SU-DHL-6 (cell line): ENCODE results near the gene COL27A1.

Source experiments
- H2AFZ ChIP-seq: fragments of 200-600 bp; sonication (generic); 2 replicates; pipeline ENCODE4 v1.6.1; 2014; ENCODE audit warnings: low read depth, mild to moderate bottlenecking, moderate library complexity, mixed read lengths, antibody characterized with exemption, low read length; ENCODE audit not compliant: severe bottlenecking
- H3F3A ChIP-seq: fragments of 200-600 bp; shearing (Covaris generic); 2 replicates; pipeline ENCODE4 v1.6.0; 2016; ENCODE audit warnings: antibody characterized with exemption, mild to moderate bottlenecking; ENCODE audit not compliant: insufficient read depth
- H3K27ac ChIP-seq: fragments of 200-600 bp; sonication (generic); 2 replicates; pipeline ENCODE4 v1.5.1; 2016; ENCODE audit warnings: low read depth, mild to moderate bottlenecking, low read length, moderate library complexity, mixed read lengths
- H3K27me3 ChIP-seq: fragments of 200-600 bp; sonication (generic), shearing (Covaris generic); 2 replicates; pipeline ENCODE4 v1.6.0; 2014; ENCODE audit warnings: mild to moderate bottlenecking, low read length
- H3K36me3 ChIP-seq: fragments of 200-600 bp; sonication (generic); 2 replicates; pipeline ENCODE4 v1.6.1; 2014; ENCODE audit warnings: mild to moderate bottlenecking, low read length, mixed read lengths
- H3K4me2 ChIP-seq: fragments of 300-600, 200-600 bp; shearing (Covaris generic), sonication (generic); 2 replicates; pipeline ENCODE4 v1.6.0; 2014; ENCODE audit warnings: low read length, low read depth, mild to moderate bottlenecking; ENCODE audit not compliant: poor library complexity, severe bottlenecking
- H3K4me3 ChIP-seq: fragments of 200-600 bp; sonication (generic); 2 replicates; pipeline ENCODE4 v1.5.1; 2014; ENCODE audit warnings: antibody characterized with exemption, low read length, mild to moderate bottlenecking, mixed read lengths; ENCODE audit not compliant: insufficient read depth, poor library complexity, severe bottlenecking
- H3K79me2 ChIP-seq: fragments of 200-600 bp; sonication (generic); 2 replicates; pipeline ENCODE4 v1.6.1; 2014; ENCODE audit warnings: mild to moderate bottlenecking, low read length, moderate library complexity; ENCODE audit not compliant: insufficient read depth
- H3K9ac ChIP-seq: fragments of 200-600 bp; sonication (generic); 2 replicates; pipeline ENCODE4 v1.7.0; 2014; ENCODE audit warnings: mild to moderate bottlenecking, low read length
- H3K9me2 ChIP-seq: fragments of 200-600 bp; sonication (generic); replicated peaks from 2 replicates; pipeline ENCODE4 v1.6.1; 2014; ENCODE audit warnings: low read length; ENCODE audit not compliant: insufficient read depth
- H3K9me3 ChIP-seq: fragments of 200-600 bp; sonication (generic); 2 replicates; pipeline ENCODE4 v1.6.1; 2014; ENCODE audit warnings: low read length, mixed read lengths; ENCODE audit not compliant: insufficient read depth
- H4K20me1 ChIP-seq: fragments of 200-600 bp; sonication (generic); 2 replicates; pipeline ENCODE4 v1.6.1; 2014; ENCODE audit warnings: low read depth, mild to moderate bottlenecking, antibody characterized with exemption, low read length, moderate library complexity, mixed read lengths
- EZH2phosphoT487 ChIP-seq: fragments of 200-600 bp; sonication (generic), shearing (Covaris generic); conservative IDR thresholded peaks from 2 replicates; pipeline ENCODE4 v1.6.1; 2018; ENCODE audit warnings: mild to moderate bottlenecking, antibody characterized with exemption, low read length, moderate library complexity, mixed read lengths
- TF ChIP-seq, protein P1 (sequence below): fragments of 200-600 bp; sonication (generic); IDR thresholded peaks from one replicate; pipeline ENCODE4 v1.5.1; 2017; ENCODE audit warnings: antibody characterized with exemption, mild to moderate bottlenecking, low read length, moderate library complexity; ENCODE audit not compliant: insufficient read depth, poor library complexity, severe bottlenecking

The COL27A1 gene

DNA sequence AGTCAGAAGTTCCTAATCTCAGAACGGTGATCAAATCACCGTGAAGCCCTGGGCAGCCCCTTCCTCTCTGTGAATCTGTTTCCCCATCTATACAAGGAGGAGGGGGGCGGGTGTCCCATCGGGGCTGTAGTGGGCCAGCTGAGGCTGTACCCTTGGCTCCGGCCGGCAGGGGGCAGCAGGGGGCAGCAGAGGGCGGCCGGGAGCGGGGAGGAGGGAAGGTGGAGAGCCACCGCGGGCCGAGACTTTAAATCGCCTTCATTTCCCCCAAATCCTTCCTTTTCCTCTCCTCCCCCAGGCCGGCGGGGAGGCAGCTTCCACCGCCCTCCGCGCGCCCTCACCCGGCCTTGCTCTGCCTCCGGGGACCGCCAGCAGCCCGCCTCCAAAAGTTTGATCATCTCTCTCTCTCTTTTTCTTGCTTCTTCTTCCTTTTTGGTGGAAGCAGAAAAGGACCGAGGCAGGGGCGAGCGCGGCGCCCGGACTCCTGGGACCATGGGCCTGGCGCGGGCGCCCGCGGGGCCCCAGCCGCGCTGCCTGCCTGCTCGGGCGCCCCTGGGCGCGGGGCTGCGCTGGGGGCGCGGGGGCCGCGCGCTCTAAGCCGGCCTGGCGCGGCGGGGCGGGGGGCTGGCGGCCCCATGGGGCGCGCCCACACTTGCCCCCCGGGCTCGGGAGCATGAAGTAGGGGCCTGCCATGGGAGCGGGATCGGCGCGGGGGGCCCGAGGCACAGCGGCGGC, at the start of gene COL27A1:
COL27A1 (plus strand) TSS at position 275 of the 732 bp plus-strand sequence; CDS start at position 689, 414 bp downstream.
- TF ChIP-seq, protein P1, sequence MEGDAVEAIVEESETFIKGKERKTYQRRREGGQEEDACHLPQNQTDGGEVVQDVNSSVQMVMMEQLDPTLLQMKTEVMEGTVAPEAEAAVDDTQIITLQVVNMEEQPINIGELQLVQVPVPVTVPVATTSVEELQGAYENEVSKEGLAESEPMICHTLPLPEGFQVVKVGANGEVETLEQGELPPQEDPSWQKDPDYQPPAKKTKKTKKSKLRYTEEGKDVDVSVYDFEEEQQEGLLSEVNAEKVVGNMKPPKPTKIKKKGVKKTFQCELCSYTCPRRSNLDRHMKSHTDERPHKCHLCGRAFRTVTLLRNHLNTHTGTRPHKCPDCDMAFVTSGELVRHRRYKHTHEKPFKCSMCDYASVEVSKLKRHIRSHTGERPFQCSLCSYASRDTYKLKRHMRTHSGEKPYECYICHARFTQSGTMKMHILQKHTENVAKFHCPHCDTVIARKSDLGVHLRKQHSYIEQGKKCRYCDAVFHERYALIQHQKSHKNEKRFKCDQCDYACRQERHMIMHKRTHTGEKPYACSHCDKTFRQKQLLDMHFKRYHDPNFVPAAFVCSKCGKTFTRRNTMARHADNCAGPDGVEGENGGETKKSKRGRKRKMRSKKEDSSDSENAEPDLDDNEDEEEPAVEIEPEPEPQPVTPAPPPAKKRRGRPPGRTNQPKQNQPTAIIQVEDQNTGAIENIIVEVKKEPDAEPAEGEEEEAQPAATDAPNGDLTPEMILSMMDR: peak; percentile 49
- TF ChIP-seq EZH2phosphoT487: no peak
- H3K4me3 ChIP-seq: no peak within 1 kb of the TSS
- H3K27ac ChIP-seq: no peak within 1 kb of the TSS
- H3K9ac ChIP-seq: no peak within 1 kb of the TSS
- H3F3A ChIP-seq: no peaks in the 10 kb centered on the region
- H4K20me1 ChIP-seq: no peaks in the 10 kb centered on the region
- H3K27me3 ChIP-seq: no peaks in the 10 kb centered on the region
- peak within 1 kb of the TSS; percentile 44 for H3K4me2 ChIP-seq
- no peak within 1 kb of the TSS for H2AFZ ChIP-seq
- H3K9me3 ChIP-seq: no peaks in the 10 kb centered on the region
- H3K36me3 ChIP-seq: no peaks in the 10 kb centered on the region
- H3K79me2 ChIP-seq: no peaks in the 10 kb centered on the region
- H3K9me2 ChIP-seq: no peaks in the 10 kb centered on the region

DNA sequence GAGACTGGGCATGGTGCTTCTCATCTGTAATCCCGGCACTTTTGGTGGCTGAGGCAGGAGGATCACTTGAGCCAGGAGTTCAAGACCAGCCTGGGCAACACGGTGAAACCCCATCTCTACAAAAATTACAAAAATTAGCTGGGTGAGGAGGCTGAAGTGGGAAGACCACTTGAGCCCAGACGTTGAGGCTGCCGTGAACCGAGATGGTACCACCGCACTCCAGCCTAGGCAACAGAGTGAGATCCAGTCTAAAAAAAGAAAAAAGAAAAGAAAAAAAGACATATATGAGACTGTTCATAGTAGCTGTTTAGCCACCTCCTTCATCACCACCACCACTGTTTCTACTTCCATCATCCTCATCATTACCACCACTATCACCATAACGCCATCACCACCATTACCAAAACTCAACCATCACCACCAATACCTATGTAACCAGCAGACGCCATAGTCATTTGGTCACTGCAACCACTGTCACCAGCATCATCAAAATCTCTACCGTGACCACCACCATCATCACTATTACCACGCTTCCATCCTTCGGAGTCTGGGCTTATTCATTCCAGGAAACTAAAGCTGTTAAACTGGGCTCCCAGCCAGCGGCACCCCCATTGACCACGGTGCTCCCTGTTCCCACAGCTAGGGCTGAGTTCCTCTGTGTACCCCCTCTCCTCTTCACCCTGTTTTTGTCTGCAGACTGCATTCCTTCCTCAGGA, 47.9 kb upstream of the COL27A1 start:
- no peak for TF ChIP-seq EZH2phosphoT487
- TF ChIP-seq, protein P1: no peak
- Histone ChIP-seq H3K9ac (no peak overlapping the region), H4K20me1 (no peaks in the 10 kb centered on the region), H3K27me3 (no peaks in the 10 kb centered on the region), H3K36me3 (no peaks in the 10 kb centered on the region), H3K27ac (no peak overlapping the region), H3K9me3 (no peaks in the 10 kb centered on the region), H2AFZ (no peak overlapping the region), H3K79me2 (no peaks in the 10 kb centered on the region), H3F3A (no peaks in the 10 kb centered on the region), H3K4me2 (no peak overlapping the region), H3K9me2 (no peaks in the 10 kb centered on the region), H3K4me3 (no peak overlapping the region)

DNA sequence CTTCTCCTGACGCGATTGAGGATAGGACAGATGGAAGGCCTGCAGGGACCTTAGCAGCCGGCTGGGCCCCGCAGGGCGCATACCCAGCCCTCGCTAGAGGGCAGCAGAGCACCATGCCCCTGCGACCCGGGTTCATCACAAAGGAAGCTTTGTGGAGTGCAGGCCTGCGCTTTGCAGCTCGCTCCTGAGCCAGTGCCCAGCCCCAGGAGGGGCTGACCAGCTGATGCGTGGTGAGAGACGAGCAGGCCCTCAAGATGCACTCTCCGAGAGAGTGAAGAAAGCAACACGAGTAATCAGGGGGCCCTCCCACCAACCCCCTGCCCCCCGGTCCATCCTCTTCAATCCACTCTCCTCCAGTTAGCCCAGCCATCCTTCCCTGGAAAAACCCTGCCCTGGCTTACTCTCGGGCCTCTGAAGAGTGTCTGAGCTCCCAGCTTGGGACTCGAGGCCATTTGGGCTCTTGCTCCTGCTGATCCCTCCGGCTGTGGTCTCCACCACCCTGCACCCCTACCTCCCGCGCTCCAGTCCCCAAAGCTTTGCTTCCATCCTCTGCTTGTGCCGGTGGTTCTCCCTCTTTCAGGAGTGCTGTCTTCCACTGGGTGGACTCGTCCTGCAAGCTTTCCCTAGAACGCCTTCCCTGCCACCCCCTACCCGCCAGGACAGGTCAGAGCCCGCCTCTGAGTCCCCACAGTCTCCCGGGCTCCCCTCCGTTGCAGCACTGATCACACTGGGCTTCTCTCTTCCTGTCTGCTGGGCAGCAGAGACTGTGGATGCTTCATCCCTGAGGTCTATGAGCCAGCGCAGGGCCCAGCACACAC, 47.1 kb upstream of the COL27A1 start:
- no peak overlapping the region for H3K9ac ChIP-seq
- no peak for TF ChIP-seq EZH2phosphoT487
- TF ChIP-seq, protein P1: peak; percentile 87

More for the DNA sequence above, 47.1 kb upstream of the COL27A1 start:
- H4K20me1 ChIP-seq: no peaks in the 10 kb centered on the region
- H3K27ac ChIP-seq: no peak overlapping the region
- no peak overlapping the region for H3K4me2 ChIP-seq
- no peaks in the 10 kb centered on the region for H3K36me3 ChIP-seq
- no peaks in the 10 kb centered on the region for H3K9me3 ChIP-seq
- no peaks in the 10 kb centered on the region for H3K27me3 ChIP-seq
- H3K79me2 ChIP-seq: no peaks in the 10 kb centered on the region
- H2AFZ ChIP-seq: no peak overlapping the region
- H3K9me2 ChIP-seq: no peaks in the 10 kb centered on the region
- no peak overlapping the region for H3K4me3 ChIP-seq
- no peaks in the 10 kb centered on the region for H3F3A ChIP-seq
